ENCODE measurements around the gene XIRP2. TPM values are rescaled to one million over a fixed set of nuclear protein-coding genes. Genes with fewer than 3 reads are reported as not detected.

XIRP2 gene
- total RNA-seq, 4 donors from 2014 or later = 0.27 TPM; not detected in 3

- WGBS, 2 donors (ENCODE audit: low coverage in 1 of 2) = 61 to 67% methylated on average over 2 to 5 of the region's 5 CpGs
- no peak for DNase-seq
- intact Hi-C loops (cut with DNase I; ENCODE audit: low total_unique reads) = no loop called here
- Histone ChIP-seq H3K36me3 (no peaks in the 10 kb centered on the region), H3K4me1 (no peaks in the 10 kb centered on the region), H3K9me3 (no peaks in the 10 kb centered on the region), H3K27me3 (no peaks in the 10 kb centered on the region), H3K27ac (no peak overlapping the region), H3K4me3 (no peak overlapping the region)
- no peak for TF ChIP-seq POLR2A (IDR thresholded peaks at IDR 0.05)
- in situ Hi-C loops (cut with MboI; ENCODE audit: low pct_ligation_motif_present in 1 of 4, low pct_unique_long_range_greater_than_20kb in 1 of 4, low sequenced_read_pairs in 3 of 4) = no loop called here
Measured at GRCh38 chr2:167136879-167137596, 248.8 kb downstream of the XIRP2 start.

GRCh38 chr2:167140330-167140729 is 252.1 kb downstream of the XIRP2 start:
- TF ChIP-seq CTCF (IDR thresholded peaks at IDR 0.05) (no peak), POLR2AphosphoS5 (IDR thresholded peaks at IDR 0.05) (no peak), POLR2A (IDR thresholded peaks at IDR 0.05) (no peak), EP300 (IDR thresholded peaks at IDR 0.05; ENCODE audit: low read depth) (no peak)
- Histone ChIP-seq H3K4me1 (no peaks in the 10 kb centered on the region), H3K4me3 (no peak overlapping the region), H3K36me3 (no peaks in the 10 kb centered on the region), H3K9me3 (no peaks in the 10 kb centered on the region), H3K27ac (no peak overlapping the region), H3K27me3 (no peaks in the 10 kb centered on the region)
- intact Hi-C loops (cut with DNase I; ENCODE audit: low total_unique reads) = no loop called here
- no peak for DNase-seq
- 82% methylated on average over 4 to 6 of the region's 6 CpGs for WGBS, 2 donors (ENCODE audit: low coverage in 1 of 2)
- in situ Hi-C loops (cut with MboI; ENCODE audit: low pct_ligation_motif_present in 1 of 4, low pct_unique_long_range_greater_than_20kb in 1 of 4, low sequenced_read_pairs in 3 of 4) = no loop called here

- no peaks in the 10 kb centered on the region for H3K27me3 ChIP-seq
- peak in 2 of 3 donors; percentile 36 to 41 for TF ChIP-seq POLR2AphosphoS5 (IDR thresholded peaks at IDR 0.05)
- TF ChIP-seq CTCF (IDR thresholded peaks at IDR 0.05) = no peak
- in situ Hi-C loops (cut with MboI; ENCODE audit: low pct_ligation_motif_present in 1 of 4, low pct_unique_long_range_greater_than_20kb in 1 of 4, low sequenced_read_pairs in 3 of 4) (no loop called here), intact Hi-C loops (cut with DNase I; ENCODE audit: low total_unique reads) (no loop called here)
- DNase-seq = no peak
- H3K4me3 ChIP-seq = no peak overlapping the region
- no peaks in the 10 kb centered on the region for H3K9me3 ChIP-seq
- WGBS, 2 donors (ENCODE audit: low coverage in 1 of 2) = 25 to 63% methylated on average over 4 of the region's 4 CpGs
- H3K4me1 ChIP-seq = no peaks in the 10 kb centered on the region
- H3K36me3 ChIP-seq = no peaks in the 10 kb centered on the region
- H3K27ac ChIP-seq = no peak overlapping the region
Measured at GRCh38 chr2:167140767-167141166, 252.5 kb downstream of the XIRP2 start.

GRCh38 chr2:167142554-167142953 is 254.3 kb downstream of the XIRP2 start:
- Histone ChIP-seq H3K36me3 (no peaks in the 10 kb centered on the region), H3K9me3 (no peaks in the 10 kb centered on the region), H3K4me1 (no peaks in the 10 kb centered on the region), H3K27ac (no peak overlapping the region), H3K27me3 (no peaks in the 10 kb centered on the region), H3K4me3 (no peak overlapping the region)
- WGBS, 2 donors (ENCODE audit: low coverage in 1 of 2) = 58 to 79% methylated on average over 2 of the region's 2 CpGs
- no peak for DNase-seq
- in situ Hi-C loops (cut with MboI; ENCODE audit: low pct_ligation_motif_present in 1 of 4, low pct_unique_long_range_greater_than_20kb in 1 of 4, low sequenced_read_pairs in 3 of 4) (no loop called here), intact Hi-C loops (cut with DNase I; ENCODE audit: low total_unique reads) (no loop called here)
- TF ChIP-seq POLR2A (IDR thresholded peaks at IDR 0.05) (no peak), CTCF (IDR thresholded peaks at IDR 0.05) (no peak), POLR2AphosphoS5 (IDR thresholded peaks at IDR 0.05) (no peak), EP300 (IDR thresholded peaks at IDR 0.05; ENCODE audit: low read depth) (no peak)

All from transverse colon (tissue), 4 donors.